Gastroesophageal sphincter (tissue), 3 donors: ENCODE results near the gene KCTD14.

Experiments used
- CTCF ChIP-seq, 4 experiments: fragments of 200-600 bp in 2 of 4; fragments of 450-650 bp in 2 of 4; sonication (generic) in 1 of 4; IDR thresholded peaks; one replicate each; pipeline ENCODE4 v1.5.1; 2017 to 2019; ENCODE audit warnings: antibody characterized with exemption in 4 of 4, mild to moderate bottlenecking in 2 of 4, moderate library complexity in 2 of 4
- EP300 ChIP-seq: sonication (generic); formaldehyde crosslinking; IDR thresholded peaks from one replicate; pipeline ENCODE4 v1.6.1; 2017; ENCODE audit warnings: antibody characterized with exemption, mild to moderate bottlenecking
- POLR2A ChIP-seq, 2 donors: fragments of 450-650 bp; IDR thresholded peaks; one replicate each; pipeline ENCODE4 v1.6.1; 2017; ENCODE audit warnings: antibody characterized with exemption in 2 of 2, mild to moderate bottlenecking in 2 of 2, moderate library complexity in 1 of 2
- POLR2AphosphoS5 ChIP-seq: sonication (generic); formaldehyde crosslinking; IDR thresholded peaks from one replicate; pipeline ENCODE4 v1.6.1; 2017; ENCODE audit warnings: antibody characterized with exemption

GRCh38 chr11:77981346-77981947 lies 41.6 kb downstream of the KCTD14 start:
- TF ChIP-seq POLR2AphosphoS5 (no peak), CTCF (IDR thresholded peaks at IDR 0.05) (no peak), POLR2A (IDR thresholded peaks at IDR 0.05) (no peak), EP300 (no peak)
